T follicular helper cell (primary cell): ENCODE results near the gene ACER3.
"Not testable (repeated sequence)": the region's sequence is repeated elsewhere in the genome, so short reads cannot be mapped to it uniquely, and the experiment has no call there.

Experiments
- DNase-seq: peaks from one replicate; pipeline ENCODE4 v3.0.0-alpha.2; 2020; ENCODE audit warnings: low read depth

The ACER3 gene

DNA sequence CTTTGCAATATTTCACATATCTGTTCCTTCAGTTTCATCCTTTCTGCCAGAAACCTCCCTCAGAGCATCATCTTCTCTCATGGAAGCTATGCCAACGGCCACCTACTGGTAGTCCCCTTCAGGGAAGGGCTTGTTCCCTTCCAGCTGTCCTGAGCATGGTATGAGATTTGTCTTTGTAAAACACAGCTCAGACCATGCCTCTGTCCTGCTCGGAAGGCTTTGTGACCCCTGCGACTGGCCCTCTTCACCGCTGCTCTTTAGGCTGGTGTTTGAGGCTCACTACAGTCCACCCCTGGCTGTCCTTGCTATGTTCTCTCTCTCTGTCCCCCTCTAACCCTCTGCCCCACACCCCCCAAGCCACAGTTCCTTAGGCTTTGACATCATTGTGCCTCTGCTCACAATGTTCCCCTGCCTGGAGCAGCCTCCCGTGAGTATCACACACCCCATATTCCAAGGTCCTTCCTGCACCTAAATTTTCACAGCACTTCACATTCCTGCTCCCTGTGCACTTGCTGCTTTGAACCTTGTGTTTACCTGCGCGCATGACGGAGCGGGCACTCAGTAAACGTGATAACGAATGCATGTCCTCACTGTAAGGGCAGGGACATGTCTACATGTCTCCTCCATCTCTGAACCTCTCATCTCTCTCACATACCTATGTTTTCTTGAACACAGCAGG is 24.0 kb upstream of the ACER3 start:
- no peak for DNase-seq

DNA sequence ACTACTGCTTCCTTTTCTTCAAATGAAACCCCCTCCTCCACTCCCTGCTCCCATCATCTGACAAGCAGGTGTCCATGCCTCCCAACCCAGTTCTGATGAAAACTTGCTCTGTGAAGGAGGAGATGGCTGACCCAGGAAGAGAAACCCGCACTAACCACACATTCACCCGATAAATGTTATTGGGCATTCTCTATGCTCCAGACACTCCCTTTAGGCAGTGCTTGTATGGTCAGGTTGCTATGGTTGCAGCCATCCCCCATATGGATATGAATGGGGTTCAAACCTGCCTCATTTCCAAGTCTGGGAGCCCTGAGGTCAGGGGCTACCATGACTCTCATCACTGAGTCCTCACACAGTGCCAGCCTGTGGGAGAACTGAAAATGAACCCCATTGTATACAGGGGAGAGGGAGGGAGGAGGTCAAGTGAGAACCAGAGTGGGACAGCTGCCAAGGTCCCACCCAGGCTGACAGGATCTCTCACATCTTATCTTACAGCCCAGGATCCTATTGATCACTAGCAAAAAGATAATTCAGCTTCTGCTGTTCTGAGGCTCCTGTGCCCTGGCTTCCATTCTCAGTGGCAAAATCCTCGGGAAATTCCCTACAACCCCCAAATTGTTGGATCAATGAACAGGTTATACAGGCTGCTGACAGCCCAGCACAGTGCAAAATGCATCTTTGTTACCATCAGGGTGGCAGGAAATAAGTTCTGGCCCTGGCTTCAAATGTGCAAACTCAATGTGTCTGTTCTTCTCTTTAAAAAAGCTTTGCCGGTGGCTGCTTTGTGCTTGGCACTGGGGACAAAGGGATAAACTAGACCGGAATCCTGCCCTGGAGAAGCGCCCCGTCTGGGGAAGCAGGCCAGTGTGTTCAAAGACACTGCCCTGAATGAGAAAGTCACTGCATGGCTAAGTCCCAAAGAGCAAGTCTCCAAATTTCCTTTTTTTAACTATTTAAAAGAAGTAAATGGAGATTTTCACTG is 22.7 kb upstream of the ACER3 start:
- no peak for DNase-seq

DNA sequence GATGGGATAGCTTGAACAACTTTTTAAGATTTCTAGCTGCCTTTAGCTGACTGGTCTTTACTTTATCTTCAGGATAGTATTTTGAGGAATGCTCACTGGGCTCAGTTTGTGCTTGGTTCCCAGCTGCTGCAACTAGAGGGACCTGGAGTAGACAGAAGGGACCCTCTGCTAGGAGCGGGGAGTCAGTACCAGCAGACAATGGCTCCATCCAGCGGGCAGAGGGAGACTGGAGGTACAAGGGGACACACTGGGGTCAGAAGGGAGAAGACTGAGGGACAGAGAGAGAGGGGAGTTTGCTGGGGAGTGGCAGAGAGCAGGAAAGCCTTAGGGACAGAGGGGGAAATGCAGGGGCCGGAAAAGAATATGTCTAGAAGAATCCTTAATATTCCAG is 22.0 kb upstream of the ACER3 start:
- no peak for DNase-seq

DNA sequence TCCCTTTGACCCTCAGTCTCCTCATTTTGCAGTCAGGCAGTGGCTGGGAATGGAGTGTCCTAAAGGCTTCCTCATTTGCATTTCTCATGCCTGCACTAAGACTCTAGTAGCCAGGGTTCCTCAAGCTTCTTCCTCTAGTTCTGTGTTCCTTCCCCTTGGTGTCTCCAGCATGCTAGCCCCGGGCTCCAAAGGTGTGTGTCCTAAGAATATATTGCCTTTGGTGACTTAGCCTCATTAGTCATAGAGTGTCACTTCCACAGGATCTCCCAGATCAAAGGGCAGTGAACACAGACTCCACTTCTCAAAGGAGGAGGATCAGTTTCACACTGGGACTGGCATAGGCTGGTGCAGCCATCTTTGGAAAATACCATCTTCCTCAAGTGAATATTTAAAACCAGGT is 21.4 kb upstream of the ACER3 start:
- no peak for DNase-seq

DNA sequence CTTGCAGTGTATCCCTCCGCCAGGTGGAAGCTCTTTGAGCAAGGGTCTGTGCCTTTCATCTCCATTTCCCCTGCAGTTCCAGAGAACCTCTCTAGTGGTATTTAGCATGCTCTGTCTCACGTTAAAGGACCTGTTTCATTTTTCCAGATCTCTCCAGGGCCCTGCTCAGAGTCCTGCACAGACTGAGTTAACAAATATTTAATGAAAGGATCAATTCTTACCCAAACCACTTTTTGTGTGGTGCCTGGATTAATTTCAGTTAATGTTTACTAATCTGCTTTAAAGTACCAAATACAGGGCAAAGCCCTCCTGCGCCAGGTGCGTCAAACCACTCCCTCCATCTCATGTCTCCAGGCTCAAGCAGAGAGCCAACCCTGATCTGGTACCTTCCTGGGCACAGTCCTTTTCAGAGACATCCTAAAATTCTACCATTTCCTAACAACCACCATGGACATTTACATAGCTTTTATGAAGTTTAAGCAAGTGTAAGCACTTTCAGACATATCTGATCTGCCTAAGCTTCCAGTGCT is 18.7 kb upstream of the ACER3 start:
- no peak for DNase-seq

DNA sequence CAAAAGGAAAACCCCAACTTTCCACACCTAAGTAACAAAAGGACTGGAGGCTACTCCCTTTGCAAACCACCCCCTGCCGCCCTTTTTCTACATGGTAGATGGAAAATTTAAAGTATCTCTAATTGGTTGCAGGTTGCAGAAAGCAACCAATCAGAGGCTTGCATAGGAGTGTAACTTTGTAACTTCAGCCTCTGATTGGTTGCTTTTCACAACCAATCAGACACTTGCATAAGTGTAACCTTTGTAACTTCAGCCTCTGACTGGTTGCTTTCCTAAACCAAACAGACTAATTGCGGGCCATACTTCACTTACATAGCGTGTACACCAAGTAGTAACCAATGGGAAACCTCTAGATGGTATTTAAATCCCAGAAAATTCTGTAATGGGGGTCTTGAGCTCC is 16.8 kb upstream of the ACER3 start:
- no peak for DNase-seq

DNA sequence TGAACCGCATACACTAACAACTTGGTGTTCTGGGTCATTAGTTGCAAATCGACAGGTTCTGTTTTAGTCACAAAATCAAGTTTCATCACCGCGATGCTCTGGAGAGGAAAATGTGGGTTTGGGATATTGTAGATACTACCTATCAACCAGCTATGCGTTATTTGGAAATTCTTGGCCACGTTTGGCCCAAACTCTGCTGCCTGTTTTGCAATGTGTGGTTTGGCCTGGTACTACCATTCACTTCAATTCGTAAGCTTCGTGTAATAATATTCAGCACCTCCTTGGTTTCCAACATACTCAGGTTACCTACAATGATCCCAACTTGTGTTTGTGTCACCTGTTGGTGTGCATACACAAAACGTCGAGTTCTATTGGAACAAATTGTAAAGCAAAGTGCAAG is 16.2 kb upstream of the ACER3 start:
- DNase-seq: no peak

DNA sequence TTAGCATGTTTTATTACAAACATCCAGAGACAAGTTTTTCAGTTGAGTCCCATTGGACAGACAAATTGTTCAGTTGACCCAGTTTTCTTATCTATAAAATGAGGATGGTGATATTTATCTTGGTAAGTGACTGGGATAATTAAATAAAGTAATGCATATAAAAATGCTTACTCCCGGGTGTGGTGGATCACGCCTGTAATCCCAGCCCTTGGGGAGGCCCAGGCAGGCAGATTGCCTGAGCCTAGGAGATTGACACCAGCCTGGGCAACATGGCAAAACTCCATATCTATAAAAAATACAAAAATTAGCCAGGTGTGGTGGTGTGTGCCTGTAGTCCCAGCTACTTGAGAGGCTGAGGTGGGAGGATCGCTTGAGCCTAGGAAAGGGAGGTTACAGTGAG is 15.6 kb upstream of the ACER3 start:
- no peak for DNase-seq

DNA sequence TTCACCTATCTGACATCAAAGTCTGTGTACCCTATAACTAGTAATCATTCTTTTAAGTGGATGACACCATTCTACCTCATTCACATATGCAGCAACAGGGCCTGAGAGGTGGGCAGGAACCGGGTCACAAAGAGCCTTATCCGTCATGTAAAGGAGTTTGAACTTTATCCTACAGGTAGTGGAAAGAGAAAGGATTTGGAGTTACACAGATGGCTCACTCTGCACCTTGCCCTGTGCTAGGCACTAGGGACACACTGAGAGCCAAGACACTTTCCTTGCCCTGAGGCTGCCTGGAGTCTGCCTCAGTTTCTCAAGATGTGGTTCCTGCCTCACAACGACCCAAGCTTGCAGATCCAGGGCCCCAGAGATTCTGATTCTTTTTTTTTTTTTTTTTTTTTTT is 14.3 kb upstream of the ACER3 start:
- no peak for DNase-seq

DNA sequence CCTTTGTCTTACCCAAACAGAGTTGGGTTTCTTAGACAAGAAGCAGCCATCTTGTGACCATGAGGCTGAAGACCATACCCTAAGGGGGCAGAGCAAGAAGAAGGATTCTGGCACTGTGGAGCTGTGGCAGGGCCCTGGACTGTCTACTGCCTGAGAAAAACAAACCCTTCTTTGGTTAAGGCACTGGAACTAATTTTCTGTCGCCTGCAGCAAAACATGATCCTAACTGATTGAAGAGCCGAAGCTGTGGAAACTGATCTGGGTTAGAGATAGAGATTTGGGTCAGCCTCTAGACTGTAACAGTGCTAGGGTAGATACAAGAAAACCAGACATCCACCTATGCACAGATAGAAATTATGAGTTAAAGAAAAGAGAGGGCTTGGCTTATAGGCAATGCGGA is 11.3 kb upstream of the ACER3 start:
- DNase-seq: no peak

DNA sequence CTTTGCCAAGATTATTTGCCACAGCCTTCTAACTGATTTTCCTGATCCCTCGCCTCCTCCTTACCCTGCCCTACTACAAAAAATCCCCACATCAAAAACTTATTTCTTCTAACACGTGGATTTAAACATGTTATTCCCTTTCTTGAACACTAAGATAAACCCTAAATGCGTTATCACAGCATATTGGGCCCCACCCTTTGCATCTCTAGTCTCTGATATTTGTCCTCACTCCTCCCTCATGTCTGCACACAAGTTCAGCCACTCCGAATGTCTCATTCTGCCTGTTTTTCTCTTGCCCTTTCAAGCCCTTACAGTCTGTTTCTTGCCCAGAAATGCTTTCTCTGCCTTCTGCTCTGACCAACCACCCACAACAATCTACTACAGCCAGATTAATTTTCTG is 10.6 kb upstream of the ACER3 start:
- no peak for DNase-seq

DNA sequence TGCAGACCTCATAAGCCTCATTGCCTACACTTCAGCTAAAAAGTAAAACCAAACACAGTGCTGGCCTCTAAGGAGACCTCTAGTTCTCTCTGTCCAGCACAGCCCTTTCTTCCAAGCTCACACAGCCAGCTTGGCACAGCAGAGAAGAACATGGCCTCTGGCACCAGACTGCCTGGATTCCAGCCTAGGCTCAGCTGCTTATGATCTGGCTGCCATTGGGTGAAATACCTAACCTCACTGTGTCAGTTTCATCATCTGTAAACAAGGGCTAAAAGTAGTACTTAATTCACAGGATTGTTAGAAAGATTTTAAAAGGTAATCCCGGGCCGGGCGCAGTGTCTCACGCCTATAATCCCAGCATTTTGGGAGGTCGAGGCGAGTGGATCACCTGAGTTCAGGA is 9.9 kb upstream of the ACER3 start:
- DNase-seq: no peak

DNA sequence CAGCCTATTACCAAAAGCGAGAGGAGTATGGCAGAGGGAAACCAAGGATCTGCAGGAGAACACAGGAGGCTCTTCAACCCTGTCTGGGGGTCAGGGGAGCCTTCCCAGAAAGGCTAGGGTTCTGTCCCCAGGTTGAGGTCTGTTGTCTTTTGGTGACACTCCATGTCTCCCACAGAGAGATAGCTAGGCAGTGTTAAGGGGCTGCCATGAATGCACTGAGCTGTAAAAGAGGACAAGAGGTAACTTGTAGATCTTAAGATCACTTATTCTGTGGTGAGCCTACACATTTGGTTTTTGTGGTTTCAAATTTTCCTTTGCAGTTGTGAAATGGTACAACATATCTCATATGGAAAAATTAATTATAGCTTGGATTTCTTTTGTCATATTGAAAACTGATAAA is 6.0 kb upstream of the ACER3 start:
- DNase-seq: no peak

DNA sequence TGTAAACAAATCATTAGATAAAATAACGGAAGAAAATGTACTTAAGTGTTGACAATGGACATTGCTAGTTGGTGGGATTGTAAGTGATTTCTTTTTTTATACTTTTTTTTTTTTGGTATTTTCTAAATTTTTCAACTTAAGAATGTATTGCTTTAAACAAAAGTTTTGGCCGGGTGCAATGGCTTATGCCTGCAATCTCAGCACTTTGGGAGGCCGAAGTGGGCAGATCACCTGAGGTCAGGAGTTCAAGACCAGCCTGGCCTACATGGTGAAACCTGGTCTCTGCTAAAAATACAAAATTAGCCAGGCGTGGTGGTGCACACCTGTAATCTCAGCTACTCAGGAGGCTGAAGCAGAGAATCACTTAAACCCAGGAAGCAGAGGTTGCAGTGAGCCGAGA is 5.0 kb upstream of the ACER3 start:
- not testable (repeated sequence) for DNase-seq

DNA sequence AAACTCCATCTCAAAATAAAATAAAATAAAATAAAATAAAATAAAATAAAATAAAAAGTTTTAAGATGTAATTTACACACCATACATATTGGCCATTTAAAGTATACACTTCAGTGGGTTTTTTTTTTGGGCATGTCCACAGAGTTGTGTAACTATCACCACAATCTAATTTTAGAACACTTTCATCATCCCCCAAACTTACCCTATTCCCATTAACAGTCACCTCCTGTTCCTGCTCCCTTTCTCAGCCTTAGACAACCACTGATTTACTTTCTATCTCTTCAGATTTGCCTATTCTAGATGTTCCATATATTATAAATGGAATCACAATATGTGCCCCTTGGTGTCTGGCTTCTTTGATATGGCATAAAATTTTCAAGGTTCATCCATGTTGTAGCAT is 4.6 kb upstream of the ACER3 start:
- DNase-seq: no peak

DNA sequence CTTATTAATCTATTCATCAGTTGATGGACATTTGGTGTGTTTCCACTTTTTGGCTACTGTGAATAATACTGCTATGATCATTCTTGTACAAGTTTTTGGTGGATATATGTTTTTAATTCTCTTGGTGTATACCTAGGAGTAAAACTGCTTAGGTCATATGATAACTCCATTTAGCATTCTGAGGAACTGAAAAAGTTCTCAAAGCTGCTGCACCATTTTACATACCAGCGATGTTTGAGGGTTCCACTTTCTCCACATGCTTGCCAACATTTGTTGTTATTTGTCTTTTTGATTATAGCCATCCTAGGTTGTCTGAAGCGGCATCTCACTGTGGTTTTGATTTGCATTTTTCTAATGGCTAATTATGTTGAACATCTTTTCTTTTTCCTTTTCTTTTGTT is 4.1 kb upstream of the ACER3 start:
- DNase-seq: no peak

DNA sequence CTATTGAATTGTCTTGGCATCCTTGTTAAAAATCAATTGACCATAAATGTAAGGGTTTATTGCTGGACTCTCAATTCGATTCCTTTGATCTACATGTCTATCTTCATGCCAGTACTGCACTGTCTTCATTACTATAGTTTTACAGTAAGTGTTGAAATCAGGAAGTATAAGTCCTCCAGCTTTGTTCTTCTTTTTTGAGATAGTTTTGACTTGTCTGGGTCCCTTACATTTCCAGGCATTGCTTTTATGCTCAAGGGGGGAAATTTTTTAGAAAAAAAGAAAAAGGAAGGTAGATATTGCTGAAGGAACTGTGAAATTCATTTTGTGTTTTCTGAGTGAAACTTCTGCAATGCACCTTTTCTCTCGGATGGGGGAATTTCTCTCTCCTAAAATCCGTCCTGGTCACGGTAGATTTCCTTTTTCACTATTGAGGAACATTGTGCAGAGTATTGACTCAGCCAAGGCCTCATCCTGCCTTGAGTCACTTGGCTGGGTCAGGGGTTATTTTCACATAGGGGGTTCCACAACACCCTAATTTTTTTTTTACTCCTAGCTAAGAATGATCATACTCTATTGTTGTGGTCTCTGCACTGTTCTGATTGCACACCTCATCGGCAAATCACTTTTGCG is 2.8 kb upstream of the ACER3 start:
- no peak for DNase-seq

DNA sequence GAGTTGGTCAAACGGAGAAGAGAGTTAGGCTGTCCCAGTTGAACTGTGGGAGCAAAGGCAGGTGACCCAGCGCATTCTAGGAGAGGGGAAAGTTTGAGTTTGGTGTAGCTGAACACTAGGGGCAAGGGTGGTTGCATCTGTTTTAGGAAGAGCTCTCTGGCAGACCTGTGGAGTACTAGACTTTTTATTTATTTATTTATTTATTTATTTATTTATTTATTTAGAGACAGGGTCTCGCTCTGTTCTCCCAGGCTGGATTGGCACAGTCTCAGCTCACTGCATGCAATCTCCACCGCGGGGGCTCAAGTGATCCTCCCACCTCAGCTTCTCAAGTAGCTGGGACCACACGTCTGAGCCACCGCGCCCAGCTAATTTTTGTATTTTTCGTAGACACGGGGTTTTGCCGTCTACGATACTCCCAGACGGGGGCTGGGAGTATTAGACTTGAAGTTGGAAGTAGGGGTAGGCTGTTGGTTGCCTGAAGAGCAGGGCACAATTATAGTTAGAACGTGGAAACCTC is 950 bp upstream of the ACER3 start:
- DNase-seq: no peak

DNA sequence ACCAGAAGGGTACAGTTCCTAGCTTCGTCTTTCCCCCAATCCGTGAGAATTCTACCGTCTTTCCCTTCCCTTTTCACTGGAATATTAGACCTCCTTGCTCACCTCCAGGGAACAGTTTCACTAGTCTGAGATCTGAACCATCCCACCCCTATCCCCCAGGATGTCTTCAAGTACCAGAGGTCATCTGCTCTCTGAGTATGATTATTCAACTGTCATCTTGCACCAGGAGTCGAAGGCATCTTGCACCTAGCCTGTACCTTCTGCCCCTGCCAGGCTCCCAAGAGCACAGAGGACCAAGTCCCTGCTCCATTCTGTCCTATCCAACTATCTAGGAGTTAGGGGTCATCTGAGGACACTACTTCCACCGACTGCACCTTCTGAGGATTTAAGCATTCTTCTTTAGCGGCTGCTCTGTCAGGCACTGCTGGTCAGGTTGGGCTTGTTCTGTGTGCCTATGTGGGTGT is 804 bp downstream of the ACER3 start:
- no peak for DNase-seq

DNA sequence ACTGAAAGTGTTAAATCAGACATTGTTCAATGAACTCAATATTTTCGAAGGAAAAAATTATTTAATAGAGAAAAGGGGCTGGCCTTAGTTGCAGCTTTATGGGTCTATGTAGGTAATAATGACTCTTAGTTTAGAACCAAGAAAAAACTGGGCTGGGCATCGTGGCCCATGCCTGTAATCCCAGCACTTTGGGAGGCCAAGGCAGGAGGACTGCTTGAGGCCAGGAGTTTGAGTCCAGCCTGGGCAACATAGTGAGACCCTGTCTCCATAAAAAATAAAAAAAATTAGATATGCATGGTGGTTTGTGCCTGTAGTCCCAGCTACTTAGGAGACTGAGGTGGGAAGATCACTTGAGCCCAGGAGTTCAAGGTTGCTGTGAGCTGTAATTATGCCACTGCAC is 2.1 kb downstream of the ACER3 start:
- DNase-seq: not testable (repeated sequence)

DNA sequence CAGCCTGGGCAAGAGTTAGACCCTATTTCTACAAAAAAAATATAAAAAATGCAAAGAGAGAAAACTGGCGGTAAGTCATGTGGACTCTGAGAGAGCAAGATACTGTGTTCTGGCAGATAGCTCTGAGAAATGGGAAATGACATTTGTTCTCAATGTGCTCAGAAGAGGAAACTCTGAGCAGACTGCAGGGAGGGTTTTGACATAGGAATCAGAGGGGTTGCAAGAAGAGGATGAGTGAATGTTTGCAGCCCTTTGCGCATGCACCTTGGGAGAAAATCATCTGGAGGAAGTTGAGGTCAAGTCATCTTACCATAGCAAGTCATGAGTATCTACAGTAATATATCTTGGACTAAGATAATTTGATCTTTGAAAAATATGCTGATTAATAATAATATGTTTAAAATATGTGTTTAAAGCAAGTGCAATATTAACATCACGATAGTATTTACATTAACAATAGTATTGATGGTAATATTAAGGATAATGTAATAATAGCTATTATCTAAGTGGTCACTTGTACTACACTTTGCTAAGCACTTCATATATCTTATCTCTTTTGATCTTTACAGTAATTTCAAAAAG is 2.6 kb downstream of the ACER3 start:
- DNase-seq: no peak
